GM20000 (cell line): ENCODE measurements around the gene LRMDA.

ENCODE experiments used
- DNase-seq: peaks from one replicate; pipeline ENCODE4 v3.0.0; 2012; ENCODE audit warnings: low spot score
- TF ChIP-seq, protein P1 (sequence below): IDR thresholded peaks from 2 replicates; pipeline ENCODE4 v1.5.1; 2012; ENCODE audit warnings: mild to moderate bottlenecking, control low read depth; ENCODE audit errors: extremely low read depth, missing control alignments

The LRMDA gene

DNA sequence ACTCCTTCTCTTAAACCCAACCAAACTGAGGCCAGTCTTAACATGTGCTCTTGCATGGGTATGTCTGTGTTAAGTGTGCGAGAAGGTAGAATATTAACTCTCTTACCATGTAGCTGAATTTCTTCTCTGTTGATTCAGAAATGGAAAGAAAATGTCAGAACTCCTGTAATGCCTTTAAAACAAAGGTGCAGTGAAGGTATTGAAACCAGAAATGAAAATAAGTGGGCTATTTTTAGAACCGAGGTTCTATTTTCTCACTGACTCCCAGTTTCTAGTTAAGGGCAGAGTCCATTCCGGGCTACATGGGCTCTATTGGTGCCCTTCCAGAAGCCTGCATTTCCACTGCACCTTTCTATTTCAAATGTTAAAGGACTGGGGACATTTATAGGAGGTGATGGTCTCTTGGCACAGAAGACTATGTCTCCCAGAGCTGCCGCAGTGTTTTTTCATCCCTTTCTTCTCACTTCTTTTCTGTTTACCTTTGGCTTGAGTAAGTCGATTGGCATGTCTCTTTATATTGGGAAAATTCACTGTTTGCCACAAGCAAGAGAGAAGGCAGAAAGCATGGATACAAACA, 174.9 kb downstream of the LRMDA start:
- TF ChIP-seq, protein P1, sequence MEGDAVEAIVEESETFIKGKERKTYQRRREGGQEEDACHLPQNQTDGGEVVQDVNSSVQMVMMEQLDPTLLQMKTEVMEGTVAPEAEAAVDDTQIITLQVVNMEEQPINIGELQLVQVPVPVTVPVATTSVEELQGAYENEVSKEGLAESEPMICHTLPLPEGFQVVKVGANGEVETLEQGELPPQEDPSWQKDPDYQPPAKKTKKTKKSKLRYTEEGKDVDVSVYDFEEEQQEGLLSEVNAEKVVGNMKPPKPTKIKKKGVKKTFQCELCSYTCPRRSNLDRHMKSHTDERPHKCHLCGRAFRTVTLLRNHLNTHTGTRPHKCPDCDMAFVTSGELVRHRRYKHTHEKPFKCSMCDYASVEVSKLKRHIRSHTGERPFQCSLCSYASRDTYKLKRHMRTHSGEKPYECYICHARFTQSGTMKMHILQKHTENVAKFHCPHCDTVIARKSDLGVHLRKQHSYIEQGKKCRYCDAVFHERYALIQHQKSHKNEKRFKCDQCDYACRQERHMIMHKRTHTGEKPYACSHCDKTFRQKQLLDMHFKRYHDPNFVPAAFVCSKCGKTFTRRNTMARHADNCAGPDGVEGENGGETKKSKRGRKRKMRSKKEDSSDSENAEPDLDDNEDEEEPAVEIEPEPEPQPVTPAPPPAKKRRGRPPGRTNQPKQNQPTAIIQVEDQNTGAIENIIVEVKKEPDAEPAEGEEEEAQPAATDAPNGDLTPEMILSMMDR: no peak
- DNase-seq: peak; percentile 18

DNA sequence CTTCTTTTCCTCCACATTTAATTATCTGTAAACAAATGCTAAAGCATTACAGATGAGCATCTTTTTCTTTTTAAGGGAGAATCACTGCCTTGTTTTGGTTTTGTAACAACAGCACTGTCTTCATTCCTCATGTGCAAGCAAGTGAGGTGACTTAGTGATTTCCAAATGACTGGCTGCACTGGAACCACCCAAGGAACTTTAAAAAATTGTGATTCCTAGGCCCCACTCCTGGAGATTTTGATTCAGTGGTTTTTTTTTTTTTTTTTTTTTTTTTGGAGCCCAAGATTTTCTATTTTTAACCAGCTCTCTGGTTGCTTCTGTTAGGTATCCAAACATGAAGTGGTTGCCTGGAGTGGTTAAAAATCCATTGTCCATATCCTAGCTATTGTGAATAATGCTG, 176.2 kb downstream of the LRMDA start:
- DNase-seq: no peak
- TF ChIP-seq, protein P1: no peak

DNA sequence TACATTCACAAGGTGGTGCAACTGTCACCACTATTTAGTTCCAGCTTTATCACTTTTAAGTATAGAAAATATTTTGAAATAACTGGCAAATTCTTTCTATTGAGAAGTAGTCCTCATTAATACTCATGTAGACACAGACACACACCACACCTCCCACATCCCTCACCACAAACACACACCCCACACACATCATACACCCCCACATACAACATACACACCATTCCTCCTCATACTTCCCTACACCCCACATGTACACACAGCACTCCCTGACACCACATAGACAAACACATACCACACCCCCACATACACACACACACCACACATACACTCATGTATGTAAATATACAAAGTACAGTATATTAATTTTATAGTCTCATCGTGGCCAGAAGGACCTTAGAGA, 178.8 kb downstream of the LRMDA start:
- DNase-seq: no peak
- TF ChIP-seq, protein P1: no peak

DNA sequence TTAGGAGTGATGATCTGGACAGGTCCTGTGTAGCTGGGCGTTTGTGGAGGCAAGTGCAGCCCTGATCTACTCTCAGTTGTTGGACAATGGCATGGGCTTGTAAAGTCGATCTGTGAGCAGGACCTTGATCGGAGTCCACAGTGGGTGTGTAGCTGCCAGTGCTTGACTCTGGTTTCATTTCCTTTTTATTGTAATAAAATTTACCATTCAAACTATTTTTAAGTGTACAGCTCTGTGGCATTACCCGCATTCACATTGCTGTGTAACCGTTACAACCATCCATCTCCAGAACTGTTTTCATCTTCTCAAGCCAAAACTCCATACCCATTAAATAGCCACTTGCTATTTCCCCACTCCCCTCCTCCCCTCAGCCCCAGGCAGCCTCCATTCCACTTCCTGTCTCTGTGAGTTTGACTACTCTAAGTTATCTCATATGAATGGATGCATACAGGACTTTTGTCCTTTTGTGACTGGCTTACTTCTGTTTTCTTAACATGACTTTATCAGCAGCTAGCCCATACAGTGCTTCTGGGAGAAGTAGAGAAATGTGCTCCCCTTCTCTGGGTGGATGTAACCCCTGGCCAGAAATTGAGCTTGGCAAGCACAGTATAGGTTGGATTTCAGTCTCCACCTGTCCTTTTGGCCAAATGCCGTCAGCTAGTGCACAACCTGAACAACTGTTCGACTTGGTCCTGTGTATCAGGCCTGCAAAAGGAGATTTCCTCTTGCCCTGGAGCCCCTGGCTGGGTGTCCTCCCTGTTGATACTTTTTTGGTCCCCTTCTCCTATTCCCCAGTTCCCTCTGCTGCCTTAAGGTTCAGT, 180.0 kb downstream of the LRMDA start:
- no peak for DNase-seq
- TF ChIP-seq, protein P1: no peak

DNA sequence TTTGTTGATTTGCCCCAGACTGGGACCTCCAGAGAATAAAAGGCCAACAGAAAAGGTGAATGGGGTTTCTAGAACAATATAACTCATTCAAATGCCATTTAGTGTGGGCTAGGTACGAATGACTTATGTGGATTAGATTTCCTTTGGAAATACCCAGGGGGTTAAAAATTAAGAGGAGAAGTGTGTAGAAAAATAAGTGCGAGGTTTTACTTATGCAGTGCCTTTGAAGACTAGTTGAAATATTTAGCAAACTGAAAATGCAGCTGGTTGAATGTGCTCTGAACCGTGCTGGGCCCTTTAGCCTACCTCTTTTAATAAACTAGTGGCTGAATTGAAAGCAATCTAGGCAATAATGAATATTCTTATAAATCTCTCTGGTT, 180.6 kb downstream of the LRMDA start:
- TF ChIP-seq, protein P1: no peak
- DNase-seq: no peak

DNA sequence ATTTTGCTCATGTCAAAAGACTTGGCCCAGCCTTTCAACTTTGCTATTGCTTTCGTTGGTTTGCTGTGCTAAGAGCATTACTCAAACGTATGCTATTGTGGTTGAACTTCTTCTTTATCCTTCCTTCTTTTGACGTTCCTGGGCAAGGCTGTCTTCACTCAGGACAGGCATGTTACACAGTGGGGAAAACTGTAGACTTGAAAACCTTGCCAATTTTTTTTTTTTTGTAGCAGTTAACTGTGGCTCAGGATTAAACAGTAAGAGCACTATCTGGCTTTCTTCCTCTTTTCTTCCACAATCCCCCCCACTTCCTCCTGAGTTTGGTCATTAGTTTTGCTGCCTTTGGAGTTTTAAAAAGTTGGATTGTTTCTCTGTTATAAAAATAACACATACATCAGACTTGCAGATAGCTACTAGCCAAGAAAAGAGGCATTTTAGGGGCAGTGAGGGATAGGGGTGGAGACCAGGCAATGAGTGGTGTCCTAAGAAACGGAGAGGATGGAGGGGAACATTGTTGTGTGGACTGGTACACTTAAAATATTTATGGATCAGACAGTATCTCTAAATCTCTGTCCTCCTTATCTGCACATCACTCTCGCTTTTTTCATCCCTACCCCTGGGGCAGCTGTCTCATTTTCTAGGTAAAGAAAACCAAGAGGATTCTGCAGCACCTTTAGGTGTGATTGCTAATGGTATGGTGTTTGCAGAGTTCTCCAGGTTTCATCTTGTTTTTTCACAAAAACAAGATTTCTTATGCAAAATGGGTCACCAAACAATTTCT, 181.7 kb downstream of the LRMDA start:
- DNase-seq: no peak
- TF ChIP-seq, protein P1: no peak
